Activated CD8-positive, alpha-beta T cell treated with anti-CD3 and anti-CD28 coated beads for 36 hours (primary cell): ENCODE measurements around the gene PLBD2. TPM values are rescaled to one million over a fixed set of nuclear protein-coding genes. Genes with fewer than 3 reads are reported as not detected.

Source experiments
- ATAC-seq: fragments of 200-7000 bp; cut with Tn5 transposase; one replicate; pipeline ENCODE4 v1.10.0; 2021; ENCODE audit warnings: mild to moderate bottlenecking, moderate library complexity
- CTCF ChIA-PET: fragments of 350-600 bp; sonication (Branson Sonifier 250); formaldehyde crosslinking; loops from one replicate; lab custom pipeline; 2021; ENCODE audit warnings: antibody characterized with exemption; lab: Charles Lee
- POLR2A ChIA-PET: fragments of 350-600 bp; sonication (Branson Sonifier 250); formaldehyde crosslinking; loops from one replicate; lab custom pipeline; 2021; ENCODE audit warnings: antibody characterized with exemption; lab: Charles Lee
- DNase-seq: peaks from one replicate; pipeline ENCODE4 v3.0.0-alpha.2; 2020
- H3K27ac Mint-ChIP-seq: one replicate; pipeline ENCODE4 v1.8.0; 2021; ENCODE audit warnings: mild to moderate bottlenecking, mixed read lengths
- H3K27me3 Mint-ChIP-seq: one replicate; pipeline ENCODE4 v1.8.0; 2021; ENCODE audit warnings: mixed read lengths
- H3K36me3 Mint-ChIP-seq: one replicate; pipeline ENCODE4 v1.8.0; 2021; ENCODE audit warnings: low read depth, mixed read lengths
- H3K4me1 Mint-ChIP-seq: one replicate; pipeline ENCODE4 v1.8.0; 2021; ENCODE audit warnings: low read depth, mixed read lengths
- H3K4me3 Mint-ChIP-seq: one replicate; pipeline ENCODE4 v1.8.0; 2021; ENCODE audit warnings: mild to moderate bottlenecking, moderate library complexity, mixed read lengths
- H3K9me3 Mint-ChIP-seq: one replicate; pipeline ENCODE4 v1.8.0; 2021; ENCODE audit warnings: mixed read lengths
- intact Hi-C: fragments of 100-400 bp; cut with micrococcal nuclease; formaldehyde crosslinking; loops from one replicate; pipeline ENCODE4 v1.10.0; 2022
- total RNA-seq, 2 experiments: library from RNA; stranded (reverse); gene quantifications; one replicate each; pipeline ENCODE4 v1.2.3, GENCODE V29; 2021
- TF ChIP-seq, protein P1 (sequence below): fragments of 200-600 bp; IDR thresholded peaks from one replicate; pipeline ENCODE4 v1.8.0; 2022; ENCODE audit warnings: antibody characterized with exemption, mild to moderate bottlenecking

Gene PLBD2
- total RNA-seq, 2 experiments from 2014 or later = 13.5 to 13.9 TPM

DNA sequence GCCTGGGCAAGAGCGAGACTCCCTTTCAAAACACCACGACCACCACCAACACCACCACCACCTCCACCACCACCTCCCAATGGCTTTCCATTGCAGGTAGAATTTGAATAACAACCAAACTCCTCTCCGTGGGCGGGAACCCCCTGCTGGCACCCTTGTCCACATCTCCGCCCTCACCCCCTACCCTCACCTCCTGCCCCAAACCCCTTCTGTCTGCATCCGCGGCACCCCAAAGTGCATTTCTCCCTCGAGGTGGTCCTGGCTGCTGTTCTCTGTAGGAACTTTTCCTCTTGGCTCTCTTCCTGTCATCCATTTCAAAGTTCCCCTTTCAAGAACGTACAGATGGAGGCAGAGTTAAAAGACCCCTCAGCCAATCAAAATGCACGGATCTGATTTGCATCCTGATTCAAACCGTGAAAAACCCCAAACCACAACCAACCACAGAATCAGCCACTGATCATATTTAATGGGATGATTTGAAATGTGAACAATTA is 67.6 kb downstream of the PLBD2 start:
- ChIA-PET CTCF (interaction anchor here (0.6 to 2.1 kb wide), 16 partner anchors 9 to 229 kb away, joined by 3 to 11 read pairs (median 4); no protein-coding TSS in a partner anchor), POLR2A (no interaction called here)
- H3K27me3 Mint-ChIP-seq = peaks cover 10% of the 10 kb centered on the region
- H3K4me3 Mint-ChIP-seq = no peak overlapping the region
- intact Hi-C loops = loop anchor here (2.0 kb wide), 1 partner anchor 113 kb away; no protein-coding TSS in a partner anchor
- H3K9me3 Mint-ChIP-seq = no peaks in the 10 kb centered on the region
- ATAC-seq = no peak
- H3K36me3 Mint-ChIP-seq = no peaks in the 10 kb centered on the region
- H3K27ac Mint-ChIP-seq = no peak overlapping the region
- peaks cover 8% of the 10 kb centered on the region for H3K4me1 Mint-ChIP-seq
- TF ChIP-seq, protein P1, sequence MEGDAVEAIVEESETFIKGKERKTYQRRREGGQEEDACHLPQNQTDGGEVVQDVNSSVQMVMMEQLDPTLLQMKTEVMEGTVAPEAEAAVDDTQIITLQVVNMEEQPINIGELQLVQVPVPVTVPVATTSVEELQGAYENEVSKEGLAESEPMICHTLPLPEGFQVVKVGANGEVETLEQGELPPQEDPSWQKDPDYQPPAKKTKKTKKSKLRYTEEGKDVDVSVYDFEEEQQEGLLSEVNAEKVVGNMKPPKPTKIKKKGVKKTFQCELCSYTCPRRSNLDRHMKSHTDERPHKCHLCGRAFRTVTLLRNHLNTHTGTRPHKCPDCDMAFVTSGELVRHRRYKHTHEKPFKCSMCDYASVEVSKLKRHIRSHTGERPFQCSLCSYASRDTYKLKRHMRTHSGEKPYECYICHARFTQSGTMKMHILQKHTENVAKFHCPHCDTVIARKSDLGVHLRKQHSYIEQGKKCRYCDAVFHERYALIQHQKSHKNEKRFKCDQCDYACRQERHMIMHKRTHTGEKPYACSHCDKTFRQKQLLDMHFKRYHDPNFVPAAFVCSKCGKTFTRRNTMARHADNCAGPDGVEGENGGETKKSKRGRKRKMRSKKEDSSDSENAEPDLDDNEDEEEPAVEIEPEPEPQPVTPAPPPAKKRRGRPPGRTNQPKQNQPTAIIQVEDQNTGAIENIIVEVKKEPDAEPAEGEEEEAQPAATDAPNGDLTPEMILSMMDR = no peak
- DNase-seq = no peak

DNA sequence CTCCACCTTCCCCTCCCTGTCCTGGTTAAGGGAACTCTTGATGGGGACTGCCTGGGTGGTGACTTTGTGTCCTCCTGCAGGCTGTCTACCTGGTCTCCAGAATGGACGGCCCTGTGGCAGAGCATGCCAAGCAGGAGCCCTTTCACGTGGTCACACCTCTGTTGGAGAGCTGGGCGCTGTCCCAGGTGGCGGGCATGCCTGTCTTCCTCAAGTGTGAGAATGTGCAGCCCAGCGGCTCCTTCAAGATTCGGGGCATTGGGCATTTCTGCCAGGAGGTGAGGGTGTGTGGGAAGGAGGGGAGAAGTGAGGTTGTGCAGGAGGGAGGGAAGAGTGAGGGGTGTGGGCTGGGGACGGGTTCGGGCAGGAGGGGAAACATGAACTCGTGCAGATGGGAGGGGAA is 69.5 kb downstream of the PLBD2 start:
- ATAC-seq = no peak
- ChIA-PET POLR2A (no interaction called here), CTCF (no interaction called here)
- H3K27ac Mint-ChIP-seq = no peak overlapping the region
- H3K9me3 Mint-ChIP-seq = no peaks in the 10 kb centered on the region
- no peak for DNase-seq
- no peak overlapping the region for H3K4me3 Mint-ChIP-seq
- intact Hi-C loops = no loop called here
- TF ChIP-seq, protein P1 = no peak
- H3K27me3 Mint-ChIP-seq = peaks cover 8% of the 10 kb centered on the region
- H3K36me3 Mint-ChIP-seq = no peaks in the 10 kb centered on the region
- no peaks in the 10 kb centered on the region for H3K4me1 Mint-ChIP-seq

DNA sequence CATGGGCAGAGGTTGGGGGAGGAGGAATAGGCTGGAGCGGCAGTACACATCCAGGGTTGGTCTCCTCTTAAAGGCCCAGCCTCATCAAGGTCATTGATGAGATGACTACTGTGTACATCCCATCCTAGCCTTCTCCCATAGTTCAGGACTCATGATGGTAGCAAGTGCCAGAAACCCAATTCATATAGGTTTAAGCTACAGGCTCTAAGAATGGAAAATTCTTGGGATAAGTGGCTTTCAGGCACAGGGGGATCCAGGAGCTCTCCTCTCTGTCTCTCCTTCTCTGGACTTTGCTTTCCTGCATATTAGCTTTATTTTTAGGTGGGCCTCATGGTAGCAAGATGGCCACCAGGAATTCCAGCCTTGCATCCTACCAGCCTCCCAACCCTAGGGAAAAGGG is 70.1 kb downstream of the PLBD2 start:
- intact Hi-C loops = no loop called here
- ChIA-PET POLR2A (no interaction called here), CTCF (interaction anchor here (0.8 kb wide), 1 partner anchor 330 kb away, joined by 3 read pairs; no protein-coding TSS in a partner anchor)
- H3K36me3 Mint-ChIP-seq = no peaks in the 10 kb centered on the region
- DNase-seq = no peak
- ATAC-seq = no peak
- H3K4me1 Mint-ChIP-seq = no peaks in the 10 kb centered on the region
- TF ChIP-seq, protein P1 = no peak
- H3K27me3 Mint-ChIP-seq = peaks cover 8% of the 10 kb centered on the region
- no peak overlapping the region for H3K4me3 Mint-ChIP-seq
- H3K9me3 Mint-ChIP-seq = no peaks in the 10 kb centered on the region
- H3K27ac Mint-ChIP-seq = no peak overlapping the region

DNA sequence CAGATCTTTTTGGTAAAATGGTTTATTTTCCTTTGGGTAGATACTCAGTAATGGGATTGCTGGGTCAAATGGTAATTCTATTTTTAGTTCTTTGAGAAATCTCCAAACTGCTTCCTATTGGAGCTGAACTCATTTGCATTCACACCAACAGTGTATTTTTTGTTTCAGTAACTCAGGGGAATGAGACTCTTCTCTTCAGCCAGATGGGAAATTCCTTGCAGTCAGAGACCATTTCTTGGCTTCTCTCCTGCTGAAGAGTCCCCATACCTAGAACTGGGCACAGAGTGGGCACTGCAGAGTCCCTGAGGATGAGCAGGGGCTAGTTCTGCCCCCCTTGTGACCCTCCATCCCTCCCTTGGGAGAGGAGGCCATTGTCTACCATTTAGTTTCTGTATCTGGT is 74.6 kb downstream of the PLBD2 start:
- no peaks in the 10 kb centered on the region for H3K4me1 Mint-ChIP-seq
- TF ChIP-seq, protein P1 = no peak
- no peaks in the 10 kb centered on the region for H3K36me3 Mint-ChIP-seq

DNA sequence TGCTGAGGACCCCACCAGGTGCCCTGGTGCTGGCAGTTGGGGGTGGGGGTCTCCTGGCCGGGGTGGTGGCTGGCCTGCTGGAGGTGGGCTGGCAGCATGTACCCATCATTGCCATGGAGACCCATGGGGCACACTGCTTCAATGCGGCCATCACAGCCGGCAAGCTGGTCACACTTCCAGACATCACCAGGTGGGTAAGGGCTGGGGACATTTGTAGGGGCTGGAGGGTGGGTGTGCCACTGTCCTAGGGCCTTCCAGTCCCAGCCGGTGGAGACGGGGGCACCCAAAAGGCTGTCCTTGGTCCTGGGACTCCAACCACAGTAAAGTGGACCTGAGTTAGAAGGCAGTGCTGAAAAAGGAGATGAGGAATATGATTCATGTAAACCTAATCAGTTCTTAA is 77.0 kb downstream of the PLBD2 start:
- peaks cover 8% of the 10 kb centered on the region for H3K27me3 Mint-ChIP-seq
- ChIA-PET POLR2A (no interaction called here), CTCF (interaction anchor here (1.9 kb wide), 1 partner anchor 10 kb away, joined by 5 read pairs; no protein-coding TSS in a partner anchor)
- intact Hi-C loops = no loop called here
- TF ChIP-seq, protein P1 = no peak
- H3K27ac Mint-ChIP-seq = no peak overlapping the region
- DNase-seq (no peak), ATAC-seq (no peak)
- no peaks in the 10 kb centered on the region for H3K9me3 Mint-ChIP-seq
- H3K4me3 Mint-ChIP-seq = no peak overlapping the region
- H3K36me3 Mint-ChIP-seq = no peaks in the 10 kb centered on the region
- H3K4me1 Mint-ChIP-seq = no peaks in the 10 kb centered on the region

More for the DNA sequence above, 74.6 kb downstream of the PLBD2 start:
- ATAC-seq = no peak
- intact Hi-C loops = no loop called here
- no peak overlapping the region for H3K27ac Mint-ChIP-seq
- H3K27me3 Mint-ChIP-seq = peaks cover 6% of the 10 kb centered on the region
- ChIA-PET CTCF (no interaction called here), POLR2A (no interaction called here)
- no peak for DNase-seq
- no peak overlapping the region for H3K4me3 Mint-ChIP-seq
- no peaks in the 10 kb centered on the region for H3K9me3 Mint-ChIP-seq
